CD4-positive, CD25-positive, alpha-beta regulatory T cell (primary cell): ENCODE results near the gene SCN10A. TPM values are rescaled to one million over a fixed set of nuclear protein-coding genes. Genes with fewer than 3 reads are reported as not detected.

Experiments
- ATAC-seq, 2 donors: fragments of 150-1000 bp; cut with Tn5 transposase; one replicate each; pipeline ENCODE4 v1.10.0; 2021; ENCODE audit warnings: low read depth in 2 of 2, moderate number of reproducible peaks in 2 of 2, moderate library complexity in 1 of 2
- DNase-seq, 3 donors: peaks; one replicate each; pipeline versions ENCODE4 v3.0.0 to v3.0.0-alpha.2; 2012 to 2022; ENCODE audit warnings: mixed read lengths in 1 of 3
- H3K27ac ChIP-seq: one replicate; pipeline ENCODE4 v1.7.0; 2013; ENCODE audit warnings: mild to moderate bottlenecking, low read length; ENCODE audit not compliant: insufficient read depth, poor library complexity, severe bottlenecking
- H3K27me3 ChIP-seq: one replicate; pipeline ENCODE4 v1.7.0; 2013; ENCODE audit warnings: low read length; ENCODE audit not compliant: control insufficient read depth, insufficient read depth
- H3K36me3 ChIP-seq: one replicate; pipeline ENCODE4 v1.7.0; 2013; ENCODE audit warnings: mild to moderate bottlenecking, low read length, moderate library complexity; ENCODE audit not compliant: control insufficient read depth, insufficient read depth
- H3K4me1 ChIP-seq: 2 replicates; pipeline ENCODE4 v1.7.0; 2013; ENCODE audit warnings: mild to moderate bottlenecking, low read length; ENCODE audit not compliant: insufficient read depth, control insufficient read depth, poor library complexity, severe bottlenecking
- H3K4me3 ChIP-seq: one replicate; pipeline ENCODE4 v1.7.0; 2013; ENCODE audit warnings: low read depth, mild to moderate bottlenecking, low read length, moderate library complexity
- H3K9me3 ChIP-seq, 2 experiments: 1 replicate in 1 of 2; 2 replicates in 1 of 2; pipeline ENCODE4 v1.7.0; 2013; ENCODE audit warnings: low read length in 2 of 2, mild to moderate bottlenecking in 1 of 2, moderate library complexity in 1 of 2; ENCODE audit not compliant: control insufficient read depth in 2 of 2
- H3K27ac Mint-ChIP-seq, 3 donors: one replicate each; pipeline ENCODE4 v1.8.0; 2020 to 2022; ENCODE audit warnings: mild to moderate bottlenecking in 3 of 3, mixed read lengths in 3 of 3, moderate library complexity in 2 of 3
- H3K27me3 Mint-ChIP-seq: one replicate; pipeline ENCODE4 v1.8.0; 2022; ENCODE audit warnings: mild to moderate bottlenecking, mixed read lengths
- H3K36me3 Mint-ChIP-seq: one replicate; pipeline ENCODE4 v1.8.0; 2020; ENCODE audit warnings: mixed read lengths
- H3K4me1 Mint-ChIP-seq, 4 donors: one replicate each; pipeline ENCODE4 v1.8.0; 2020 to 2022; ENCODE audit warnings: mixed read lengths in 4 of 4, mild to moderate bottlenecking in 1 of 4
- H3K4me3 Mint-ChIP-seq, 4 donors: one replicate each; pipeline ENCODE4 v1.8.0; 2020 to 2022; ENCODE audit warnings: mild to moderate bottlenecking in 4 of 4, mixed read lengths in 4 of 4, moderate library complexity in 3 of 4
- H3K9me3 Mint-ChIP-seq, 7 donors: one replicate each; pipeline ENCODE4 v1.8.0; 2020 to 2022; ENCODE audit warnings: mixed read lengths in 7 of 7, mild to moderate bottlenecking in 3 of 7, moderate library complexity in 2 of 7
- polyA plus RNA-seq, 4 donors: library from polyadenylated mRNA; unstranded; fragments of 300-500 nt; fragmentation: Illumina TruSeq; gene quantifications; one replicate each; pipeline ENCODE4 v1.2.3, GENCODE V29; 2021
- total RNA-seq: library from RNA; stranded (reverse); gene quantifications from one replicate; pipeline ENCODE4 v1.2.3, GENCODE V29; 2022

Gene SCN10A
- total and polyA plus RNA-seq, 5 donors from 2014 or later, result not detected

- H3K4me3 ChIP-seq, result no peak within 1 kb of the TSS
- DNase-seq, result peak; percentile 13 to 34 (median 16)
- Mint-ChIP-seq H3K4me1 (peaks cover 0 to 5% (median under 1%) of the 10 kb centered on the region in 4 donors), H3K36me3 (no peaks in the 10 kb centered on the region), H3K4me3 (peak within 1 kb of the TSS in 3 of 4 donors; percentile 5 to 80 (median 74)), H3K27me3 (peaks cover 20% of the 10 kb centered on the region), H3K9me3 (peaks cover 0 to 1% (median 0%) of the 10 kb centered on the region in 7 donors), H3K27ac (peak within 1 kb of the TSS in 1 of 3 donors; percentile 62)
- ATAC-seq, result peak; percentile 44 to 58
- H3K36me3 ChIP-seq, result no peaks in the 10 kb centered on the region
- no peaks in the 10 kb centered on the region for H3K9me3 ChIP-seq
- peaks cover 17% of the 10 kb centered on the region for H3K4me1 ChIP-seq
- H3K27me3 ChIP-seq, result peaks cover 28% of the 10 kb centered on the region
- H3K27ac ChIP-seq, result no peak within 1 kb of the TSS
Observed at GRCh38 chr3:38649500-38650247, 166.3 kb downstream of the SCN10A start, which contains the start of gene SCN5A. Gene SCN5A (minus strand): TSS chr3:38649687. CDS start chr3:38633307, 16,380 bp downstream.

- no peaks in the 10 kb centered on the region for H3K36me3 Mint-ChIP-seq
- no peak for ATAC-seq
- H3K27me3 Mint-ChIP-seq, result peaks cover 23% of the 10 kb centered on the region
- peaks cover 0 to 1% (median 0%) of the 10 kb centered on the region in 7 donors for H3K9me3 Mint-ChIP-seq
- no peaks in the 10 kb centered on the region for H3K36me3 ChIP-seq
- H3K4me3 Mint-ChIP-seq, result peak overlapping the region in 3 of 4 donors; percentile 5 to 80 (median 74)
- H3K27me3 ChIP-seq, result peaks cover 28% of the 10 kb centered on the region
- peaks cover 0 to 5% (median under 1%) of the 10 kb centered on the region in 4 donors for H3K4me1 Mint-ChIP-seq
- peaks cover 17% of the 10 kb centered on the region for H3K4me1 ChIP-seq
- no peaks in the 10 kb centered on the region for H3K9me3 ChIP-seq
- peak overlapping the region in 1 of 3 donors; percentile 62 for H3K27ac Mint-ChIP-seq
- H3K27ac ChIP-seq, result no peak overlapping the region
- no peak overlapping the region for H3K4me3 ChIP-seq
- DNase-seq, result no peak
Observed at GRCh38 chr3:38648659-38649499, 167.1 kb downstream of the SCN10A start.

- DNase-seq, result no peak
- Histone ChIP-seq H3K9me3 (no peaks in the 10 kb centered on the region), H3K4me3 (no peak overlapping the region), H3K27ac (no peak overlapping the region), H3K27me3 (peaks cover 24% of the 10 kb centered on the region), H3K36me3 (no peaks in the 10 kb centered on the region), H3K4me1 (peaks cover 17% of the 10 kb centered on the region)
- H3K4me3 Mint-ChIP-seq, result peak overlapping the region in 2 of 4 donors; percentile 74 to 80
- H3K4me1 Mint-ChIP-seq, result peaks cover 0 to 5% (median under 1%) of the 10 kb centered on the region in 4 donors
- peaks cover 0 to 1% (median 0%) of the 10 kb centered on the region in 7 donors for H3K9me3 Mint-ChIP-seq
- H3K36me3 Mint-ChIP-seq, result no peaks in the 10 kb centered on the region
- H3K27ac Mint-ChIP-seq, result peak overlapping the region in 2 of 3 donors; percentile 45 to 62
- ATAC-seq, result no peak
- peaks cover 17% of the 10 kb centered on the region for H3K27me3 Mint-ChIP-seq
Observed at GRCh38 chr3:38648024-38648658, 167.9 kb downstream of the SCN10A start.

- Histone ChIP-seq H3K4me3 (no peak overlapping the region), H3K27ac (no peak overlapping the region), H3K27me3 (peaks cover 24% of the 10 kb centered on the region), H3K4me1 (peaks cover 17% of the 10 kb centered on the region), H3K36me3 (no peaks in the 10 kb centered on the region), H3K9me3 (no peaks in the 10 kb centered on the region)
- DNase-seq, result no peak
- Mint-ChIP-seq H3K4me3 (no peak overlapping the region), H3K27ac (no peak overlapping the region), H3K27me3 (peaks cover 9% of the 10 kb centered on the region), H3K4me1 (peaks cover 0 to 5% (median under 1%) of the 10 kb centered on the region in 4 donors), H3K36me3 (no peaks in the 10 kb centered on the region), H3K9me3 (peaks cover 0 to 1% (median 0%) of the 10 kb centered on the region in 7 donors)
- ATAC-seq, result no peak
Observed at GRCh38 chr3:38647217-38647970, 168.6 kb downstream of the SCN10A start.

Other genes starting within 250 kb of the SCN10A start
- gene SCN5A, start 166.5 kb downstream of the SCN10A start, total RNA-seq, result not detected
- not detected for gene SCN5A, start 166.5 kb downstream of the SCN10A start, polyA plus RNA-seq
- gene SCN11A, start 235.7 kb upstream of the SCN10A start, total RNA-seq, result not detected
- under 1 TPM in 1 of 4 donors, not detected in 3; 0.13 TPM for gene SCN11A, start 235.7 kb upstream of the SCN10A start, polyA plus RNA-seq
- 104 TPM for gene WDR48, start 235.8 kb upstream of the SCN10A start, total RNA-seq
- gene WDR48, start 235.8 kb upstream of the SCN10A start, polyA plus RNA-seq, result 10 to 100 TPM; 46.7 to 70.6 (median 49.9) TPM